Glomerular endothelial cell (primary cell): Measurements from ENCODE around the gene PEMT. TPM values are rescaled to one million over a fixed set of nuclear protein-coding genes. Genes with fewer than 3 reads are reported as not detected.
A peak's percentile ranks its signal among the peaks of the same experiment; 100 is the strongest.
"Not testable (repeated sequence)": the region's sequence is repeated elsewhere in the genome, so short reads cannot be mapped to it uniquely, and the experiment has no call there.

Experiments
- DNase-seq: peaks from one replicate; pipeline ENCODE4 v3.0.0-alpha.2; 2011; ENCODE audit warnings: low read depth, low spot score; ENCODE audit errors: extremely low read depth
- total RNA-seq: library from RNA; depleted of rRNA; stranded (reverse); fragments of >200 nt; gene quantifications from 2 replicates; pipeline ENCODE4 v1.2.3, GENCODE V29; 2015

The PEMT gene
- total RNA-seq, result 27.1 and 35.7 TPM in 2 replicates

- DNase-seq, result peak; percentile 93
Measured at GRCh38 chr17:17591355-17592298, at the start of gene PEMT. Gene PEMT (minus strand): TSS chr17:17591708. CDS start chr17:17591626, 82 bp downstream.

DNA sequence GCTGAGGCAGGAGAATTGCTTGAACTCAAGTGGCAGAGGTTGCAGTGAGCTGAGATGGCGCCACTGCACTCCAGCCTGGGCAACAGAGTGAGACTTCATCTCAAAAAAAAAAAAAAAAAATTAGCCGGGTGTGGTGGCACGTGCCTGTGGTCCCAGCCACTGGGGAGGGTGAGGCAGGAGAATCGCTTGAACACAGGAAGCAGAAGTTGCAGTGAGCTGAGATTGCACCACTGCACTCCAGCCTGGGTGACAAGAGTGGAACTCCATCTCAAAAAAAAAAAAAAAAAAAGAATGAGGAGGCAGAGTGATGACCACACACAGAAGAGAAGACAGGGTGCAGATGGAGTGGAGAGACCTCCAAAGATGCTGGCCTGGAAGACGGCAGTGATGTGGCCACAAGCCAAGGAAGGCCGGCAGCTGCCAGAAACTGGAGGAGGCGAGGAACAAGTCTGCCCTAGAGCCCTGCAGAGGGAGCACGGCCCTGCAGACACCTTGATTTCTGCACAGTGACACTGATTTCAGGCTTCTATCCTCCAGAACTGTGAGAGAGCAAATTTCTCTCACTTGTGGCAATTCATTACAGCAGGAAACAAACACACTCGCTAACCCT is 48.3 kb upstream of the PEMT start:
- not testable (repeated sequence) for DNase-seq

DNA sequence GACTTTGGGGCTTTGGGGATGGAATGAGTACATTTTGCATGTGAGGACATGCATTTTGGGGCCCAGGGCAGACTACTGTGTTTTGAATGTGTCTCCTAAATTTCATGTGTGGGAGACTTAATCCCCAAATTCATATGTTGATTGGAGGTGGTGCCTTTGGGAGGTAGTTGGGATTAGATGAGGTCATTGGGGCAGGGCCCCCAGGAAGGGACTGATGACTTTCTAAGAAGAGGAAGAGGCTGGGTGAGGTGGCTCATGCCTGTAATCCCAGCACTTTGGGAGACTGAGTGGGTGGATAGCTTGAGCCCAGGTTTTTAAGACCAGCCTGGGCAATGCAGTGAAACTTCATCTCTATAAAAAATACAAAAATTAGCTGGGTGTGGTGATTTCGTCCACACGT is 47.0 kb upstream of the PEMT start:
- no peak for DNase-seq

GRCh38 chr17:17636272-17636885 is 44.9 kb upstream of the PEMT start:
- no peak for DNase-seq

DNA sequence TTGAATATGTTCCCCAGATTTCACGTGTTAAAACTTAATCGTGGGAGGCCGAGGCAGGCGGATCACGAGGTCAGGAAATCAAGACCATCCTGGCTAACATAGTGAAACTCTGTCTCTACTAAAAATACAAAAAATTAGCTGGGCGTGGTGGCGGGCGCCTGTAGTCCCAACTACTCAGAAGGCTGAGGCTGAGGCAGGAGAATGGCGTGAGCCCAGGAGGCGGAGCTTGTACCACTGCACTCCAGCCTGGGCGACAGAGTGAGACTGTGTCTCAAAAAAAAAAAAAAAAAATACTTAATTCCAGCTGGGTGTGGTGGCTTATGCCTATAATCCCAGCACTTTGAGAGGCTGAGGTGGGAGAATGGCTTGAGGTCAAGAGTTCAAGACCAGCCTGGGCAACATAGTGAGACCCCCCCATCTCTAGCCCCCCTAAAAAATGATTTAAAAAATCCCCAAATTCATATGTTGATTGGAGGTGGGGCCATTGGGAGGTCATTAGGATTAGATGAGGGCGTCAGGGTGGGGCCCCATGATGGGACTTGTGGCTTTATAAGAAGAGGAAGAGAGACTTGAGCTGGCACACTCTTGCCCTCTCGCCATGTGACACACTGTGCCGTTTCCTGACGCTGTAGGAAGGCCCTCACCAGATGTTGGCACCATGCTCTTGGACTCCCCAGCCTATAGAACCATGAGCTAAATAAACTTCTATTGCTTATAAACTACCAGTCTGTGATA is 44.2 kb upstream of the PEMT start:
- not testable (repeated sequence) for DNase-seq

DNA sequence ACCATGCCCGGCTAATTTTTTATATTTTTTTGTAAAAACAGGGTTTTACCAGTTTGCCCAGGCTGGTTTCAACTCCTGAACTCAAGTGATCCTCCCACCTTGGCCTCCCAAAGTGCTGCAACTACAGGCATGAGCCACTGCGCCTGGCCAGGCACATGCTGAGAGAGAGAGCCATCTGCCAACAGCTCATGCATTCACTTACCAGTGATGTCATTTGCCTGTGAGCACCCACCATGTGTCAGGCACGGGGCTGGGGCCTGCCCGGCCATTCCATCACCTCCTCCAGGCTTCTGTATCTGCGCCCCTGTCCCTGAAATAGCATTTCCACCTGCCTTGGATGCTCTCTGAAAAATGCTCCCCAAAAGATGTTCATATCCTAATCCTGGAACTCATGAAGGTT is 43.6 kb upstream of the PEMT start:
- no peak for DNase-seq

GRCh38 chr17:17633310-17633709 is 41.8 kb upstream of the PEMT start:
- no peak for DNase-seq

DNA sequence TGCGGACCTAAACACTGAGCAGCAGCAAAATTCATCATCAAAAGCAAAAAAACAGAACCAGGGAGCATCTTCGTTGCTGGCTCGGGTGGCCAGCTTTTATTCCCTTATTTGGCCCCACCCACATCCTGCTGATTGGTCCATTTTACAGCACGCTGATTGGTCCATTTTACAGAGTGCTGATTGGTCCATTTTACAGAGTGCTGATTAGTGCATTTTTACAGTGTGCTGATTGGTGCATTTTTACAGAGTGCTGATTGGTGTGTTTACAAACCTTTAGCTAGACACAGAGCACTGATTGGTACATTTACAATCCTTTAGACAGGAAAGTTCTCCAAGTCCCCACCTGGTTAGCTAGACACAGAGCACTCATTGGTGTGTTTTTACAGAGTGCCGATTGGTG is 41.2 kb upstream of the PEMT start:
- not testable (repeated sequence) for DNase-seq

GRCh38 chr17:17628388-17629008 is 37.0 kb upstream of the PEMT start:
- no peak for DNase-seq

DNA sequence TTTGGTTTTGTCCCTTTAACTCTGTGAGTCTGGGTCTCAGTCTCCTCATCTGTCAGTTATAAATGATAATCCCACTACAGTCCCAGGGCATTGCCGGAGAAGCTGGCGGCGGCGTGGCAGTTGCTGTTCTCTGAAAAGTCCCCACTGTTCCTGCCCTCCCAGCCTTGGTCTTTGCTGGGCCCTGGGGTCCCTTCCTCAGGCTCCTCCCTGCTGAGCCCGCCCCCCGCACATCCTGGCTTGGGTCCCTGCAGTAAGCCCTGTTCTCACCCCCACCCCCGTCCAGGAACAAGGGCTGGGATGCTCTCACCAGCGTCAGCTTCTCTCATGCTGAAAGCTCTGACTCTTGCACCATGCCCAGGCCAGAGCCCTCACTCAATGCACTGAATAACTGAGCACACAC is 35.3 kb upstream of the PEMT start:
- no peak for DNase-seq

DNA sequence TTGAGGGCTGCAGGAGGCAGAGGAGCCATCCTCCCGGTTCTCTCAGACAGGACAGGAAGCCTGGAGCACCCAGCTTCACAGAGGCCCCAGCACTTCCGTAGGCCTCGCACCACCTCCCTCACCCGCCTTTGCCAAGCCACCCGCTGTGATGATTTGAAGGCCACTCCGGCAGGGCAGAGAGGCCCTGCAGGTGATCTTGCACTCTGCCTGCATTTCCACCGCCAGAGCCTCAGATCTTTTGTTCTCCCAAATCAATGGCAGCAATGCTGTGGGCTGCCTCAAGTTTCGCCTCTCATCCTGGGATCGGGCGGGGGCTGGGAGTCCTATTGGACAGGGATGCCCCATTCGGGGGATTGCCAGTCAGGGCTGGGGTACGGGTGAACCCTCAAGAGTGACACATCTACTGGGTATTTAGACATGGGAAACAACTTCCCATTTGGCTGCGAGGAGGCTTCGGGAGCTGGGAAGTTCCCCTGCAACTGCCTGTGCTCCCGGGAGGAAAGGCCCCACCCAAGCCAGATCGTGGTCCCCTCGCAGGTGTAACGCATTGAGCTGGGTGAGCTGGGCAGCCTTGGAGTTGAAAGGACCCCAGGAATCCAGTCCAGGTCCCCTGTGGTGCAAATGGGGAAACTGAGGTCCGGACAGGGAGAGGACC is 34.8 kb upstream of the PEMT start:
- DNase-seq, result no peak

- no peak for DNase-seq
Measured at GRCh38 chr17:17624741-17625140, 33.2 kb upstream of the PEMT start.

DNA sequence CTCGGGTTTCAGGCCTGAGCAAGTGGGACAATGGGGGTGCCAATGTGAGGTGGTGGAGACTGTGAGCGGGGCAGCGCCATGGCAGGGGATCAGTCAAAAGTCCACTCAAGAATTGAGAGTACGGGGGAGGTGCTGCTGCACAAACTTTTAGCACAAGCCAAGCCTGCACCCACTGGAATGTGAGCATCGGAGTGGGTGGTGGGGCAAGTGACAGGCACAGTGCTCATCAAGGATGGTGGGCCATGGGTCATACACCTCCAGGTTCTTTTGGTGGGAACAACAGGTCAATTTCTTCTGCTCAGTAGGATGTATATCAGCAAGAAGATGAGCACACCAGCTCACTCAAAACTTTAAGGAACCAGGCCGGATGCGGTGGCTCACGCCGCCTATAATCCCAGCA is 32.4 kb upstream of the PEMT start:
- no peak for DNase-seq

GRCh38 chr17:17621254-17621653 is 29.7 kb upstream of the PEMT start:
- no peak for DNase-seq

GRCh38 chr17:17613708-17614114 is 22.2 kb upstream of the PEMT start:
- peak; percentile 41 for DNase-seq

DNA sequence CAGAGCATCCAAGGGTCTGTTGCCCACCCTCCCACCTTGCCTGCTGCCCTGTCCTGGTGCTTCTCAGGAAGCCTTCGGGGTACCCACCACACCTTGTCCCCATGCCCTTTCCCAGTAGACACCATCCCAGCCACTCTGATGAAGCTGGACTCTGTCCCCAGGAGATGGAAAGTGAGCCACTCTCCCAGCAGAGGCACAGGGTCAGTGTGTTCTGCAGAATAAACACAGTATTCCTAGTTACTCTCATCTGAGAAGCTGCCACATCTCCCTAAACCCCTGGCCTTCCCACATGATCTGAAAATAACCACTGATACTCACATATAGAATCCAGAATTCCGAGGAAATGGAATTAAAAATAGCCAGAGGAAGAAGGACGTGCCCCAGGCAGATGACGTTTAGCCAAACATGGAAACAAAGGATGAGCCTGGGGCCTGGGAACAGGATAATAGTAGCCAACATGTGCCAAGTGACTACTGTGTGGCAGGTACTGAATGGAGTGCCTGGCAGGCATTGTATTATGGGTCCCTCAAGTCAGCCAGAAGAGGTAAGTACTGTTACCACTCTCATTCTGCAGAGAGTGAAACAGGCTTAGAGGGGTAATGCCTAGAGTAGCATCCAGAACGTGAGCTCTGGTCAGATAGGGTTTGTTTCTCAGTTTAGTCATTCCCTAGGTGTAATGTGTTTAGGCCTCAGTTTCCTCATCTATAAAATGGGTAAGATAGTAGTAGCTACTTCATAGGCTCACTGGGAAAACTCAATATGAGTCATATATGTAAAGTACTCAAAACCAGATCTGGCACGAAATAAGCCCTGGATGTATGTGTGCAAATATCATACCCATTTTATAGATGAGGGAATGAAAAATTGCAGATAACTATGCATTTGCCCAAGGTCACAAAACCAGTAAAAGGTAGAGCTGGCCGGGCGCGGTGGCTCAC is 20.8 kb upstream of the PEMT start:
- DNase-seq, result no peak

GRCh38 chr17:17609121-17609520 is 17.6 kb upstream of the PEMT start:
- no peak for DNase-seq

DNA sequence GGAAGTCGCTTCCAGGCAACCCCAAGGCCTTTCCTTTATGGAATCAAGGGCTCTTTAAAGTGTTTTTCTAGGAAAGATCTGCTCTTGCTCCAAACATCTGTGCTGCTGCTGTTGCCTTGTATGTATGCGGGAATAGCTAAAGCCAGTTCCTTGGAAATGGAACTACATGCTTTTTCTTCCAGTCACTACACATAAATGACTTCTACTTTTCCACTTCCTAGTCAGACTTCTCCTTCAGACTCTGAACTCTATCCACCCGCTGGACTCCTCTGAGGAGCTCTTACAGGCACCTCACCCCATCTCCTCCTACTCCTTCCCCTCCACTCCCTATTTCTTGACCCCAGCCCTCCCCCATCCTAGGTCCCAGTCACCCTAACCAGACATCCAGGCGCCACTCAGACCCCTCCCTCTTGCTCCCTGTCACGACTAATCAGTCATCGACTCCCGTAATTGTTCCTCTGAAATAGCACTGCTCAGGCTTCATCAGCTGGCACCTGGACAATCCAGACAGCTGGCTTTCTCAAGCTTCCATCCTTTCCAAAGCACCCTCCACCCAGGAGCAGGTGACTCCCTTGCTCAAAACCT is 15.0 kb upstream of the PEMT start:
- no peak for DNase-seq

DNA sequence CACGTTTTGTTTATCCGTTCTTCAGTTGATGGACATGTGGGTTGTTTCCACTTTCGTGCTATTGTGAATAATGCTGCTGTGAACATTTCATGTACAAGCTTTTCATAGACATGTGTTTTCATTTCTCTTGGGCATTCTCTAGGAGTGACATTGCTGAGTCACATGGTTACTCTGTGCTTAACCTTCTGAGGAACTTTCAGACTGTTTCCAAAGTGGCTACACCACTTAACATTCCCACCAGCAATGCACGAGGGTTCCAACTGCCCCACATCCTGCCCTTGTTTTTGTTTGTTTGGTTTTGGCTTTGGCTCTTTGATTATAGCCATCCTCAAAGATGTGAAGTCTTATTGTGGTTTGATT is 14.2 kb upstream of the PEMT start:
- DNase-seq, result no peak
